Chondrocyte (in vitro differentiated cells): ENCODE results near the gene TMEM53. TPM values are rescaled to one million over a fixed set of nuclear protein-coding genes. Genes with fewer than 3 reads are reported as not detected.
A peak's percentile ranks its signal among the peaks of the same experiment; 100 is the strongest.

Experiments used
- DNase-seq: peaks from one replicate; pipeline ENCODE4 v3.0.0; 2021; ENCODE audit warnings: mixed read lengths, low spot score
- H3K27ac Mint-ChIP-seq: one replicate; pipeline ENCODE4 v1.8.0; 2021; ENCODE audit warnings: mild to moderate bottlenecking, moderate library complexity, mixed read lengths; ENCODE audit not compliant: unreplicated experiment
- H3K27me3 Mint-ChIP-seq: 2 replicates; pipeline ENCODE4 v1.8.0; 2021; ENCODE audit warnings: low read depth, mixed read lengths
- H3K36me3 Mint-ChIP-seq: 2 replicates; pipeline ENCODE4 v1.8.0; 2021; ENCODE audit warnings: low read depth, mixed read lengths
- H3K4me1 Mint-ChIP-seq: 2 replicates; pipeline ENCODE4 v1.8.0; 2021; ENCODE audit warnings: low read depth, mild to moderate bottlenecking, mixed read lengths
- H3K4me3 Mint-ChIP-seq: one replicate; pipeline ENCODE4 v1.8.0; 2021; ENCODE audit warnings: mild to moderate bottlenecking, moderate library complexity, mixed read lengths; ENCODE audit not compliant: unreplicated experiment
- H3K9me3 Mint-ChIP-seq: 2 replicates; pipeline ENCODE4 v1.8.0; 2021; ENCODE audit warnings: low read depth, mixed read lengths
- total RNA-seq: library from RNA; stranded (reverse); gene quantifications from 3 replicates; pipeline ENCODE4 v1.2.1, GENCODE V29; 2021
- TF ChIP-seq, protein P1 (sequence below): fragments of 200-600 bp; sonication (generic); IDR thresholded peaks from 2 replicates; pipeline ENCODE4 v1.5.0; 2021; ENCODE audit warnings: antibody characterized with exemption, mild to moderate bottlenecking, moderate library complexity

TMEM53 gene
- total RNA-seq, 1 donor from 2014 or later, result 5.8 TPM

DNA sequence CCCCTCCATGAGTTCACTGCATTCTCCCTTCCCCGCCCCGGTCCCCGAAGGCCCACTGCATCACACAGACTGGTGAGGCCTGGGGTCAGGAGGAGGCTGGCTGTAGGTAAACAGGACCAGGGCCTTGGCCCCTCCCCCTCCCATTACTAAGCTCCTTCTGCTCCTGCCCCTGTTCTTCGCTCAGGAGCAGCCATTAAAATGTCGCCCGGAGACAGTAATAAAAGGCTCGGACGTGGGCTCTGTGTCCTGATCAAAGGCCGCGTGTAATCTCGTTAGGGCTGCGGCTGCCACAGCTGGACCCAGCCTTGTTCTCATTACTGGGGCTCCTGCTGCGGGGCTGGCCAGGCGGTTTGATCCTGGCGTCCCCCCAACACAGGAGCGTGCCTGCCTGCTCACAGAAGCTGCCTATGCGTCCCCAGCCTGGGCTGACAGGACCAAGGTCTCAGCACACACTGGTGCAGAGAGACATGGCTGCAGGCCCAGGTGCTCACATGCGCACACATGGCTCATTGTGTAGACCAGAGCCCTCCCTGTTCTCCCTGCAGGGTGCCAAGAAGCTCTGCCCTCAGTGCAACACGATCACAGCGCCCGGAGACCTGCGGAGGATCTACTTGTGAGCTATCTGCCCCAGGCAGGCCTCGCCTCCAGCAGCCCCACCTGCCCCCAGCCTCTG is 24.0 kb downstream of the TMEM53 start:
- TF ChIP-seq, protein P1, sequence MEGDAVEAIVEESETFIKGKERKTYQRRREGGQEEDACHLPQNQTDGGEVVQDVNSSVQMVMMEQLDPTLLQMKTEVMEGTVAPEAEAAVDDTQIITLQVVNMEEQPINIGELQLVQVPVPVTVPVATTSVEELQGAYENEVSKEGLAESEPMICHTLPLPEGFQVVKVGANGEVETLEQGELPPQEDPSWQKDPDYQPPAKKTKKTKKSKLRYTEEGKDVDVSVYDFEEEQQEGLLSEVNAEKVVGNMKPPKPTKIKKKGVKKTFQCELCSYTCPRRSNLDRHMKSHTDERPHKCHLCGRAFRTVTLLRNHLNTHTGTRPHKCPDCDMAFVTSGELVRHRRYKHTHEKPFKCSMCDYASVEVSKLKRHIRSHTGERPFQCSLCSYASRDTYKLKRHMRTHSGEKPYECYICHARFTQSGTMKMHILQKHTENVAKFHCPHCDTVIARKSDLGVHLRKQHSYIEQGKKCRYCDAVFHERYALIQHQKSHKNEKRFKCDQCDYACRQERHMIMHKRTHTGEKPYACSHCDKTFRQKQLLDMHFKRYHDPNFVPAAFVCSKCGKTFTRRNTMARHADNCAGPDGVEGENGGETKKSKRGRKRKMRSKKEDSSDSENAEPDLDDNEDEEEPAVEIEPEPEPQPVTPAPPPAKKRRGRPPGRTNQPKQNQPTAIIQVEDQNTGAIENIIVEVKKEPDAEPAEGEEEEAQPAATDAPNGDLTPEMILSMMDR, result no peak
- peaks cover 11% of the 10 kb centered on the region for H3K36me3 Mint-ChIP-seq
- DNase-seq, result no peak
- H3K27ac Mint-ChIP-seq, result no peak overlapping the region
- no peaks in the 10 kb centered on the region for H3K27me3 Mint-ChIP-seq
- H3K4me3 Mint-ChIP-seq, result no peak overlapping the region
- no peaks in the 10 kb centered on the region for H3K9me3 Mint-ChIP-seq
- no peaks in the 10 kb centered on the region for H3K4me1 Mint-ChIP-seq

DNA sequence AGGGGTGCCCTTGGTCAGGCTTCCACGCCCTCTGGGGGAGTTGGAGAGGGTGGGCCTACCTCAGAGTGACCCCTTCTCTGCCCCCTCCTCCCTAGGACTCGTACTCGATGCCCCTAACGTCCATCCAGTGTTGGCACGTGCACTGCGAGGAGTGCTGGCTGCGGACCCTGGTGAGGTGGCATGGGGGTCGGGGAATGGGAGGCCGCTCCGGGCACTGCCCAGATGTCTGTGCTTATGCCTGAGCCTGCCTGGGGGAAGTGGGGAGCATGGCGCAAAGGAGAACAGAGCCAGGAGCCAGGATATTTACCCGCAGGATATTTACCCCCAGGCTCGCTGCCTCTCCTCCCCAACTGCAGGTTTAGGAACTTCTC is 24.5 kb downstream of the TMEM53 start:
- no peaks in the 10 kb centered on the region for H3K27me3 Mint-ChIP-seq
- no peaks in the 10 kb centered on the region for H3K9me3 Mint-ChIP-seq
- DNase-seq, result no peak
- no peak overlapping the region for H3K27ac Mint-ChIP-seq
- TF ChIP-seq, protein P1, result no peak
- H3K4me1 Mint-ChIP-seq, result no peaks in the 10 kb centered on the region
- H3K4me3 Mint-ChIP-seq, result no peak overlapping the region
- peaks cover 14% of the 10 kb centered on the region for H3K36me3 Mint-ChIP-seq

DNA sequence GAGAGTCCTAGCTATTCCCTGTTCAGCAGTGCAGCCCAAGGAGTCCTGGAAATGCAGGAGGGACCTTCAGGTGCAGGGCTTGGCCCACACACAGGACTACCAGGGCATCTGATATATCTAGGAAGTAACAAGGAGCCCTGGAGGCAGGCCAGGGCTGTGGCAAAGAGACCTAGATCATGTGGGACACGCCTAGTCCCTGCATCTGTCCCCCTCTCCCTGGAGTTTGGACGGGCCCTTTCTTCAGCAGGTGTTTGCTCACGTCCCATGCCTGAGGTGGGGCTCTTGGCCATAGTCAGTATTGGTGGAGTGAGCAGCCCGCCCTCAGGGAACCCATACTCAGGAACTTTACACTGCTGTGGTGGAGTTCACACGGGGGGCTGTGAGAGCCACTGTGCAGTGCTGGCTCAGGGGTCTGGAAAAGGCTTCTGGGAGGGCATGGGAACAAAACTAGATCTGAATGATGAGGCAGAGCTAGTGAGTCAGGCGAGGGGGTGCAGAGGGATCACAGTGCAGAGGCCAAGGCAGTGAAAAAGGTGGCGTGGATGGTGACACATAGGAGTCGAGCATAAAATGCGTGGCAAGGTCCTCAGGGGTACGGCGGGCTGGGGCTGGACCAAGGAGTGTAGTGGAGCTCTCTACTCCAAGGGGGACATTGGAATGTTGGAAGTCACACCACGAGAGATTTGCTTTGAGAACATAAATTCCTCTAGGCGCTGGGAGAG is 25.6 kb downstream of the TMEM53 start:
- Mint-ChIP-seq H3K36me3 (peaks cover 16% of the 10 kb centered on the region), H3K27me3 (no peaks in the 10 kb centered on the region), H3K4me3 (no peak overlapping the region), H3K27ac (no peak overlapping the region), H3K9me3 (no peaks in the 10 kb centered on the region), H3K4me1 (peaks cover 8% of the 10 kb centered on the region)
- no peak for DNase-seq
- TF ChIP-seq, protein P1, result no peak

DNA sequence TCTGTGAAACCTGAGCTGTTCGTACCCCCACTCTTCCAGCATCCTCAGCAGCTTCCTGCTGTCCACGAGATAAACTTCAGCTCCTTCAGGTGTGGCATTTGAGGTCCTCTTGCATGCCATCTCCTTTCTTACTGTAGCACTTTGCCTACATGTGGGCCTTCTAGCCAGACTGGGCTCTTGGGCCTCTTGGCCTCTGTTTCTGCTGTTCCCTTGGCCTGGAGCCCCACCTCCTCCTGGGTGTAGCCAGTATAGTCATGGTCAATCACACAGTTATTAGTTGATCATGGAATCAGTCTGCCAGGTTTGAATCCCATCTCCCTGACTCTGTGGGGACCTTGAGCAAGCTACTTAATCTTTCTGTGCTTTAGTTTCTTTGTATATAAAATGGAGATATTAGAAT is 26.4 kb downstream of the TMEM53 start:
- Mint-ChIP-seq H3K27me3 (no peaks in the 10 kb centered on the region), H3K4me1 (peaks cover 16% of the 10 kb centered on the region), H3K4me3 (no peak overlapping the region), H3K36me3 (peaks cover 16% of the 10 kb centered on the region), H3K27ac (peak overlapping the region; percentile 17), H3K9me3 (no peaks in the 10 kb centered on the region)
- no peak for DNase-seq
- TF ChIP-seq, protein P1, result no peak

DNA sequence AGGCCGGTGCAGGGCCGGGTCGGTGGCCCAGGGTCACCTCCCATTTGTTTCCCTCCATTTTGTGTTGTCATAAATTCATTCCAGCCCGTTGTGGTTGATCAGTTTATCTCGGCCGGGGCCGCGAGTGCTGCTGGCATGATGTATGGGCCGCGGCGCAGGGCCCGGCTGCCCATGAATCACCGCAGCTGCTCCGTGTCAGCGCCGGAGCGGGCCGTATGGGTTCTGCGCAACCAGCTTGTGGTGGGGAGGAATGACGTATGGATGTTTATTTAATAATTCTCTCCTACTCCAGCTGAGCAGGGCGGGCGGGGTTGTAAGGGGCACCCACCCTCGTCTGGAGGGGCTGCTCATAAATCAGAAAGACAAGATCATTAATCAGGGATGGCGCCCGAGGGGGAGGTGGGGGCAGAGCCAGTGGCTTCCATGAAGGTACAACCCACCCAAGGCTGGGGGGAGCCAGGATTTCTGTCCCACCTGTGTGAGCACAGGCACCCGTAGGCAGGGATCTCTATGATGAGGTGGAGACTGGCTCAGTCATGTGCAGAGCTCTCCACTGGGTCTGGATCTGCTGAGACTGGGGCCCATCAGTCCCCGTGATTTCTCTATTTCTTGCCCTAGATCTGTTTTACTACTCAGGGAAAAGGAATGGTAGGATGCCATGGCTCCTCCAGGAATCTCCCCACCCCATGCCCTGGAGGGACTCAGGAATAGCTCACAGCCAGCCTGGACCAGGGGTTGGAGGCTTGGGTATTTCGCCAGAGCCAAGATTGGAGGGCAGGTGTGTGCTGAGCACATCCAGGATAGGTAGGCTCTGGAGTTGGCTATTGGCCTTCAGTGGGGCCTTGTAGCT is 27.8 kb downstream of the TMEM53 start:
- Mint-ChIP-seq H3K4me3 (no peak overlapping the region), H3K9me3 (no peaks in the 10 kb centered on the region), H3K27ac (no peak overlapping the region), H3K27me3 (no peaks in the 10 kb centered on the region), H3K36me3 (peaks cover 21% of the 10 kb centered on the region), H3K4me1 (peaks cover 28% of the 10 kb centered on the region)
- no peak for DNase-seq
- TF ChIP-seq, protein P1, result no peak
